ENCODE data around the gene LRRC4C.
"Not testable (repeated sequence)": the region's sequence is repeated elsewhere in the genome, so short reads cannot be mapped to it uniquely, and the experiment has no call there.

The LRRC4C gene

GRCh38 chr11:40203606-40204005 is 1255.8 kb downstream of the LRRC4C start:
- DNase-seq = no peak

- DNase-seq = no peak
Observed at GRCh38 chr11:40202589-40203270, 1256.7 kb downstream of the LRRC4C start.

GRCh38 chr11:40192590-40192989 is 1266.9 kb downstream of the LRRC4C start:
- DNase-seq = not testable (repeated sequence)

- DNase-seq = no peak
Observed at GRCh38 chr11:40190294-40190693, 1269.2 kb downstream of the LRRC4C start.

GRCh38 chr11:40188848-40189247 is 1270.6 kb downstream of the LRRC4C start:
- no peak for DNase-seq

- DNase-seq = no peak
Observed at GRCh38 chr11:40187295-40187694, 1272.2 kb downstream of the LRRC4C start.

- DNase-seq = no peak
Observed at GRCh38 chr11:40186437-40187263, 1272.8 kb downstream of the LRRC4C start.

GRCh38 chr11:40185793-40186192 is 1273.7 kb downstream of the LRRC4C start:
- DNase-seq = no peak

- no peak for DNase-seq
Observed at GRCh38 chr11:40183073-40184064, 1276.1 kb downstream of the LRRC4C start.

- no peak for DNase-seq
Observed at GRCh38 chr11:40179541-40179940, 1279.9 kb downstream of the LRRC4C start.

GRCh38 chr11:40178470-40178869 is 1281.0 kb downstream of the LRRC4C start:
- no peak for DNase-seq

GRCh38 chr11:40175980-40176379 is 1283.5 kb downstream of the LRRC4C start:
- DNase-seq = no peak

- no peak for DNase-seq
Observed at GRCh38 chr11:40170078-40170477, 1289.4 kb downstream of the LRRC4C start.

GRCh38 chr11:40168414-40168813 is 1291.0 kb downstream of the LRRC4C start:
- DNase-seq = no peak

GRCh38 chr11:40167805-40168204 is 1291.6 kb downstream of the LRRC4C start:
- DNase-seq = not testable (repeated sequence)

GRCh38 chr11:40166892-40167291 is 1292.6 kb downstream of the LRRC4C start:
- no peak for DNase-seq

GRCh38 chr11:40162901-40163883 is 1296.3 kb downstream of the LRRC4C start:
- no peak for DNase-seq

GRCh38 chr11:40161854-40162410 is 1297.5 kb downstream of the LRRC4C start:
- DNase-seq = no peak

GRCh38 chr11:40160418-40160817 is 1299.0 kb downstream of the LRRC4C start:
- DNase-seq = no peak

- DNase-seq = no peak
Observed at GRCh38 chr11:40149721-40150120, 1309.7 kb downstream of the LRRC4C start.

- no peak for DNase-seq
Observed at GRCh38 chr11:40140560-40140959, 1318.9 kb downstream of the LRRC4C start.
